Astrocyte (in vitro differentiated cells and primary cell): ENCODE measurements around the gene SYNE1.

Experiments
- CTCF ChIP-seq: IDR thresholded peaks from 2 replicates; pipeline ENCODE4 v1.5.1; 2011; ENCODE audit warnings: low read depth, mild to moderate bottlenecking, inconsistent platforms, low read length, moderate library complexity; ENCODE audit not compliant: insufficient read depth
- EZH2 ChIP-seq: IDR thresholded peaks from 2 replicates; pipeline ENCODE4 v1.6.1; 2012; ENCODE audit warnings: mild to moderate bottlenecking, low read length, inconsistent platforms; ENCODE audit not compliant: insufficient read depth

GRCh38 chr6:152682141-152682540 is 45.0 kb upstream of the SYNE1 start:
- no peak for TF ChIP-seq CTCF
- no peak for TF ChIP-seq EZH2
